Activated naive CD4-positive, alpha-beta T cell treated with Interleukin-2 at 50 U/mL for 16 hours (primary cell): ENCODE data around the gene ZNF628.
"Not testable (repeated sequence)": the region's sequence is repeated elsewhere in the genome, so short reads cannot be mapped to it uniquely, and the experiment has no call there.

Experiments used
- DNase-seq: peaks from one replicate; pipeline ENCODE4 v3.0.0-alpha.2; 2020

ZNF628 gene

GRCh38 chr19:55476100-55476775, at the start of gene ZNF628:
ZNF628 (plus strand) TSS chr19:55476617; CDS start chr19:55479911, 3,294 bp downstream.
- peak; percentile 99 for DNase-seq

- no peak for DNase-seq
These were observed 45.2 kb upstream of the ZNF628 start for GRCh38 chr19:55431183-55431582.

- DNase-seq: no peak
These were observed 44.0 kb upstream of the ZNF628 start for GRCh38 chr19:55432241-55432959.

GRCh38 chr19:55433292-55433691, 43.1 kb upstream of the ZNF628 start:
- DNase-seq: no peak

GRCh38 chr19:55434356-55434919, 42.0 kb upstream of the ZNF628 start:
- DNase-seq: no peak

GRCh38 chr19:55435020-55435419, 41.4 kb upstream of the ZNF628 start:
- no peak for DNase-seq

- DNase-seq: no peak
These were observed 39.6 kb upstream of the ZNF628 start for GRCh38 chr19:55436847-55437246.

GRCh38 chr19:55437410-55437809, 39.0 kb upstream of the ZNF628 start:
- DNase-seq: peak; percentile 20

GRCh38 chr19:55439052-55439451, 37.4 kb upstream of the ZNF628 start:
- no peak for DNase-seq

- DNase-seq: no peak
These were observed 35.9 kb upstream of the ZNF628 start for GRCh38 chr19:55440411-55441105.

GRCh38 chr19:55441319-55441691, 35.1 kb upstream of the ZNF628 start:
- DNase-seq: no peak

- peak; percentile 19 for DNase-seq
These were observed 34.6 kb upstream of the ZNF628 start for GRCh38 chr19:55441692-55442321.

GRCh38 chr19:55442372-55442961, 34.0 kb upstream of the ZNF628 start:
- DNase-seq: no peak

GRCh38 chr19:55443045-55443823, 33.2 kb upstream of the ZNF628 start, which contains the start of gene SHISA7:
SHISA7 (minus strand) TSS chr19:55443300; CDS start chr19:55442863, 437 bp downstream.
- DNase-seq: no peak

GRCh38 chr19:55443824-55444480, 32.5 kb upstream of the ZNF628 start:
- no peak for DNase-seq

- DNase-seq: no peak
These were observed 31.8 kb upstream of the ZNF628 start for GRCh38 chr19:55444646-55445045.

GRCh38 chr19:55446060-55446459, 30.4 kb upstream of the ZNF628 start:
- no peak for DNase-seq

- DNase-seq: no peak
These were observed 28.8 kb upstream of the ZNF628 start for GRCh38 chr19:55447421-55448174.

- DNase-seq: not testable (repeated sequence)
These were observed 28.3 kb upstream of the ZNF628 start for GRCh38 chr19:55448175-55448490.

GRCh38 chr19:55449469-55449868, 26.9 kb upstream of the ZNF628 start:
- DNase-seq: no peak
